Activated CD4-positive, alpha-beta T cell treated with anti-CD3 and anti-CD28 coated beads for 24 hours (primary cell): Measurements from ENCODE around the gene SMNDC1.
"Not testable (repeated sequence)": the region's sequence is repeated elsewhere in the genome, so short reads cannot be mapped to it uniquely, and the experiment has no call there.

Source experiments
- DNase-seq, 2 donors: peaks; one replicate each; pipeline ENCODE4 v3.0.0-alpha.2; 2020; ENCODE audit warnings: low read depth in 2 of 2

Gene SMNDC1

DNA sequence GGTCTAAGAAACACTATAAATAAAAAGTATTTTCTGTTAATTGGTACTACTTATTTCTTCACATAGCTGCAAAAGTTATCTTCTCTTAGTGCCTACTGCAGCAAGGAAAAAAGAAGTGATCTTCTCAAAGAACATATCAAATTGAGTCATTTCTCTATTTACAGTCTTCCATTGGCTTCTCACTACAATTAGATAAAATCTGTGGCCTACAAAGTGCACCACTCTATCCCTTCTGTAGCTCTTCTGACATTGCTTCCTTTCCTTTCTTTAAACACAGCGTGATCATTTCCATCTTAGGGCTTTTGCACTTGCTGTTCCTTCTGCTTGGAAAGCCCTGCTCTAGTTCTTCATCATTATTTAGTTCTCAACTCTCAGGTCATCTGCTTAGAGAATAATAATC, 52.6 kb downstream of the SMNDC1 start:
- DNase-seq = no peak

DNA sequence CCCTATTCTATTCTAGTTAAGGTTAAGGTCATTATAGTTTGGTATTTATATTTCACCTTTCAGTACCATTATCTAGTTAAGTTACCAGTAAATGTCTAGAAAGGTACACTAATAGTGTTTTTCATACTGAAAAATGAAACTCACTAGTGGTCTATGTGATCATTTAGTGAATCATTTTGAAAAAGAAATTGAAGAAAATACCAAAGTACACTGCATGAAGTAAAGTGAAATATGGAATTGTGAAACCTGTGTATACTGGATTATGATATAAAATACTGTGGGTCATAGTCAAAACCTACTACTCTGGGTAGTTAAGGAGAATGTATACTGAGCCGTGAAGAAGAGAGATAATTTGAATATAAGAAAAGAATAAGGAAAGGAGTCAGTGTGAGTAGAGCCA, 53.3 kb downstream of the SMNDC1 start:
- not testable (repeated sequence) for DNase-seq

DNA sequence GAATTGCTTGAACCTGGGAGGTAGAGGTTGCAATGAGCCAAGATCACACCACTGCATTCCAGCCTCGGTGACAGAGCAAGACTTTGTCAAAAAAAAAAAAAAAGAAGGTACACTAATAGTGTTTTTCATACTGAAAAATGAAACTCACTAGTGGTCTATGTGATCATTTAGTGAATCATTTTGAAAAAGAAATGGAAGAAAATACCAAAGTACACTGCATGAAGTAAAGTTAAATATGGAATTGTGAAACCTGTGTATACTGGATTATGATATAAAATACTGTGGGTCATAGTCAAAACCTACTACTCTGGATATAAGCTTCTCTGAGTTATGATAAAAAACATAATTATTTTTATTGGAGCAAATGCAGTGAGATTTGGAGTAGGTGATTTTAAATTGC, 55.2 kb downstream of the SMNDC1 start:
- not testable (repeated sequence) for DNase-seq

DNA sequence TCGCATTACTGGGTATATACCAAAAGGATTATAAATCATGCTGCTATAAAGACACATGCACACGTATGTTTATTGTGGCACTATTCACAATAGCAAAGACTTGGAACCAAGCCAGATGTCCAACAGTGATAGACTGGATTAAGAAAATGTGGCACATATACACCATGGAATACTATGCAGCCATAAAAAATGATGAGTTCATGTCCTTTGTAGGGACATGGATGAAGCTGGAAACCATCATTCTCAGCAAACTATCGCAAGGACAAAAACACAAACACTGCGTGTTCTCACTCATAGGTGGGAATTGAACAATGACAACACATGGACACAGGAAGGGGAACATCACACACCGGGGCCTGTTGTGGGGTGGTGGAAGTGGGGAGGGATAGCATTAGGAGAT, 56.9 kb downstream of the SMNDC1 start:
- not testable (repeated sequence) for DNase-seq

DNA sequence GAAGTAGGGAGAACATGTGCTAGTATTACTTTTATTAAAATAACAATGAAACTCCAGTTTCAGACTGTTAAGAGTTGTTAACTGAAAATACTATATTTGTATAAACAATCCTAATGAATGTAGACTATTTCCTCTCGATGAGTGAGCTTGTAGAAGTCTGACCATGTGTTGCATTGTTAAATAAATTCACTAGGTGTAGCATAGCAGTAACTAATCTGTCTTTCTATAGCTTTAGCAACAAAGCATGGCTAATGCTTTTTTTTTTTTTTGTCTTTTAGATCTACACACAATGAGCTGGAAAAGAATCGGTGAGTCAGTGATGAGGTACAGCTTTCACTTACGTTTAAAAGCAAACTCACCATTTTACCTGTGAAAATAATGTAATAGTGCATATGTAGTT, 60.2 kb downstream of the SMNDC1 start:
- DNase-seq = no peak

DNA sequence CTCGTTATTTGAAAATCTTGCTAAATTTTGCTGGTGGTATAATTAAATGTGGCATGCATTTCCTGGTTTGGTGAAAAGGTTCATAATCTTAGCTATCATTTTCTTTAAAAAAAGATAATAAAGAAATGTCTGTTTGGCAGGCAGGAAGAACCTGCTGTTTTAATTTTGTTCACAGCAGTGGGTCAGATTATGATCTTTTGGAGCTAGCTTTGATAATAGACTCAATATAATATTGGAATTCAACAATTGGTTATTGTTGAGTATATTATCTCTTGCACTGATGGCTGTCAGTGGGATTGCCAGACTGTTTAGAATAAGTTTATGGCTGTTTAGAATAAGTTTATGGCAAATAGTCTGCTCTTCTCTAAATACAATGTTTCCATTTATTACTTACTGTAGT, 62.2 kb downstream of the SMNDC1 start:
- DNase-seq = no peak

DNA sequence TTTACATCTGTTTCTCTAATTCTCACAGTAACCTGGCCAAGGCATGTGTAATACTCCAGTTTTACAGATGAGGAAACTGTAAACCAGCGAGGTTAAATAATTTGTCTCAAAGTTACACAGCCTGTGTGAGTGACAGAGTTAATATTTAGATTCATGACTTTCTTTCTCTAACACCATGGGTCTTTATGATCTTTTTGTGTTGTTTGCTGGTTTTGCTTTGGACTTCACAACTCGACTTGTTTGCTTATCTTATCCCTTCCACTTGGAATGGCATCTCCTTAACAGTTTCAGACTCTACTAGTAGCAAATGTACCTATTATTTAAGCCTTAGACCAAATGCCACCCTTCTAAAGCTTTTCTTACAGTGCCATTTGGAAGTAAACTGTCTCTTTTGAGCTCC, 62.9 kb downstream of the SMNDC1 start:
- DNase-seq = no peak

DNA sequence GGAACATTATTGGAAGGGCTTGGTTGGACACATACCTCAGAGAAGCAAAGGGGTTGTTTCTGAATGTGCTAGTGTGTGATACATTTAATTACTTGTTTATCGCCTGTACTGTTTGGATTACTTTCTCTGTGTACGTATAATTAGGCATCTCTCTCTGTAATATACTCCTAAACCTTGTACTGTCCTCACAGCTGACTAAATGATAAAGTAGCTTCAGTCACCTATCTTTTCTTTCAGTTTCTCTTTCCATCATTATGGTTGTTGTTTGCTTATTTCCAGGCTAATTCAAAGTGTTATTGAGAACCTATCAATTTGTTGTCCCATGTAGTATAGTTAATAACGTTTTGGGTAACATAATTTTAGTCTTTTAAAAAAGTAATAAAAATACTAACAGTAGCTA, 63.3 kb downstream of the SMNDC1 start:
- no peak for DNase-seq
